Measurements from ENCODE around the gene DPH2.

- no peak for TF ChIP-seq EZH2 (IDR thresholded peaks at IDR 0.05; ENCODE audit: borderline replicate concordance, insufficient read depth, low read length, poor library complexity, severe bottlenecking)
- TF ChIP-seq EP300 (conservative IDR thresholded peaks at IDR 0.05; ENCODE audit: poor library complexity, severe bottlenecking), result no peak
- TF ChIP-seq CTCF (IDR thresholded peaks at IDR 0.05; ENCODE audit: poor library complexity, severe bottlenecking), result no peak
- no peak for TF ChIP-seq RAD21 (conservative IDR thresholded peaks at IDR 0.05)
- TF ChIP-seq POLR2AphosphoS5 (IDR thresholded peaks at IDR 0.05), result peak; percentile 1
- no peak for TF ChIP-seq TAF1 (IDR thresholded peaks at IDR 0.05; ENCODE audit: low read depth)
- TF ChIP-seq MXI1 (conservative IDR thresholded peaks at IDR 0.05; ENCODE audit: poor library complexity, severe bottlenecking), result peak; percentile 91
- TF ChIP-seq REST (IDR thresholded peaks at IDR 0.05; ENCODE audit: borderline replicate concordance), result no peak
- peak; percentile 21 for TF ChIP-seq SMC3 (conservative IDR thresholded peaks at IDR 0.05; ENCODE audit: poor library complexity)
Observed at GRCh38 chr1:43979528-43980254, 9.9 kb downstream of the DPH2 start.
